ENCODE results near the gene LARGE1. TPM values are rescaled to one million over a fixed set of nuclear protein-coding genes. Genes with fewer than 3 reads are reported as not detected.

Gene LARGE1
- total RNA-seq, 1 donor from 2014 or later, result 0.89 TPM

- Mint-ChIP-seq H3K9me3 (peaks cover 33% of the 10 kb centered on the region), H3K36me3 (ENCODE audit: low read depth) (no peaks in the 10 kb centered on the region), H3K27ac (no peak overlapping the region), H3K27me3 (ENCODE audit: low read depth) (no peaks in the 10 kb centered on the region), H3K4me3 (ENCODE audit: low read depth) (no peak overlapping the region), H3K4me1 (ENCODE audit: low read depth) (no peaks in the 10 kb centered on the region)
- DNase-seq (ENCODE audit: low spot score), result no peak
- intact Hi-C loops (cut with micrococcal nuclease), result no loop called here
Observed at GRCh38 chr22:33841281-33842005, 78.8 kb downstream of the LARGE1 start.

DNA sequence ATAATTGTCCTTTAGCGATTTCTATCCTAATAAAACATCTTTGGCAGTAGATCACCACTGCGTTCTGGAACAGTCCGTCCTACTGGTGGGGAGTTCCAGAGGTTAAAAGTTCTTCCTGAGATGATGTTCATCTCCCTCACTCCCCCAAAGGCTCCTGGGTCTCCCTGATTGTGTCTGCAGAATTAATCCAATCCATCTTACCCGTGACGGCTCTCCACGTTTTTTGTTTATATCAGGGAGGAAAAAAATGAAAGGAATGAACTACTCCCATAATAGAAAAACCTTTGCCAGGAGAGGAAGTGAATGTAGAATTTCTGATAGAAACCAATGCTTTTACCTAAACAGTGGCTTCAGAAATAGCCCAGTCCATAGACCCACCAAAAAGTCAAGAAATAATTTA, 81.6 kb downstream of the LARGE1 start:
- Mint-ChIP-seq H3K9me3 (peaks cover 19% of the 10 kb centered on the region), H3K36me3 (ENCODE audit: low read depth) (no peaks in the 10 kb centered on the region), H3K27me3 (ENCODE audit: low read depth) (no peaks in the 10 kb centered on the region), H3K27ac (no peak overlapping the region), H3K4me1 (ENCODE audit: low read depth) (no peaks in the 10 kb centered on the region), H3K4me3 (ENCODE audit: low read depth) (no peak overlapping the region)
- intact Hi-C loops (cut with micrococcal nuclease), result no loop called here
- DNase-seq (ENCODE audit: low spot score), result no peak

DNA sequence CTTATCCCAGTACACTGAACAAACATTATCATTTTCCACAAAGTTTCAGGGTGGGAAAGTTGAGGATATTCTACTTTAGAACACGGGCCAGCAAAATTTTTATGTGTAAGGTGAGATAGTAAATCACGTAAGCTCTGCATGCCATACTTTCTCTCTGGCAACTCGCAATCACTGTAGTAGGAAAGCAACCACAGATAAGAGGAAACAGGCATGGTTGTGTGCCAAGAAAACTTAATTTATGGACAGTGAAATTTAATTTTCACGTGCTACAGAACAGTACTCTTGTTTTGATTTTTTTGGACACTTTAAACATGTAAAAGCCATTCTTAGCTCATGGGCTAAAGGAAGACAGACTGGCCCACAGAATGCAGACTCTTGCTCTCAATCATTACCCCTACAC, 82.5 kb downstream of the LARGE1 start:
- intact Hi-C loops (cut with micrococcal nuclease), result no loop called here
- Mint-ChIP-seq H3K9me3 (peaks cover 19% of the 10 kb centered on the region), H3K27ac (no peak overlapping the region), H3K4me1 (ENCODE audit: low read depth) (no peaks in the 10 kb centered on the region), H3K36me3 (ENCODE audit: low read depth) (no peaks in the 10 kb centered on the region), H3K4me3 (ENCODE audit: low read depth) (no peak overlapping the region), H3K27me3 (ENCODE audit: low read depth) (no peaks in the 10 kb centered on the region)
- no peak for DNase-seq (ENCODE audit: low spot score)

DNA sequence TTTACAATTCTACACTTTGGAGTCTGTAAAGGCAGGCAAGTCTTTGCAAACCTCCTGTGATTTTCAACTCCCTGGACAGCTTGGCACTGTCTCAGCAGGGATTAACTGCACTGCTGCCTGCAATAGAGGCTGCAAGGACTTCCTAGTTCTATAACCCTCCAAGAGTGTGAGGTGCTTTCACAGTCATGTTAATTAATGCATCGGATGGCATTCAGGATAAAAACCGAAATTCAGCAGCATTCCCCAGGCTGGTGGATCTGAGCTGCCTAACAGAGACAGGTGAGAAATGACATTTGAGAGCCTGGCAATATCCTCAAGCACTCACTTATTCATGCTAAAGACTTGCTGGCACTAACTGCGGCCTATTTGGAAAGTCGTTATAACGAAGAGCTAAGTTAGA, 85.0 kb downstream of the LARGE1 start:
- intact Hi-C loops (cut with micrococcal nuclease), result no loop called here
- Mint-ChIP-seq H3K27ac (no peak overlapping the region), H3K4me3 (ENCODE audit: low read depth) (no peak overlapping the region), H3K27me3 (ENCODE audit: low read depth) (no peaks in the 10 kb centered on the region), H3K4me1 (ENCODE audit: low read depth) (no peaks in the 10 kb centered on the region), H3K9me3 (peaks cover 19% of the 10 kb centered on the region), H3K36me3 (ENCODE audit: low read depth) (no peaks in the 10 kb centered on the region)
- no peak for DNase-seq (ENCODE audit: low spot score)

DNA sequence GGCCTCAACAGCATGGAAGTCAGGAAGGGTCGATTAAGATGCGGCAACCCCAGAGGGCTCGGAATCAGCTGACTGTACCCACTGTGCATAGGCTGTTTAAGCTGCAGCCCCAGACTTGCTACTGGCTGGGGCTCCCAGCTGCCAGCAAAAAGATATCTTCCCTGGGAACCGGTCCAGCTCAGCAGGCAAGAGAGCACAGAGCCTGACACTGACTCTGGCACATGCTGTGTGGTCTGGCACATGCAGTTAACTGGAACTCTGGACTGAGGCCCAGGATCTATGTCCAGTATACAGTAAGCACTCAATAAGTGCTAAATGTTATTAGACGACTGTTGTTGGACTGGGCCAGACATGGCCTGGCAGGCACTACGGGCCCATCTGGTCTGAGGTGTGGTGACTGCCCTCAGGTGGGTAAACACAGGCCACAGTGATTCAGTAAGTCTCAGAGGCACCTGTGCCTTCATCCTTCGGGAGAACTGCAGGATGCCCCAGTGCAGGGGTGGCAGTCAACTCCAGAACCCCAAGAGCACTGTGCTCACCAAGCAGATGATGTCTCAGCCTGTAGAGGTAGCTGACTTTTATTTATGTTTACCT, 87.6 kb downstream of the LARGE1 start:
- no peak for DNase-seq (ENCODE audit: low spot score)
- Mint-ChIP-seq H3K27ac (no peak overlapping the region), H3K27me3 (ENCODE audit: low read depth) (no peaks in the 10 kb centered on the region), H3K36me3 (ENCODE audit: low read depth) (no peaks in the 10 kb centered on the region), H3K9me3 (peaks cover 19% of the 10 kb centered on the region), H3K4me3 (ENCODE audit: low read depth) (no peak overlapping the region), H3K4me1 (ENCODE audit: low read depth) (no peaks in the 10 kb centered on the region)
- intact Hi-C loops (cut with micrococcal nuclease), result no loop called here

GRCh38 chr22:33831651-33832050, 88.6 kb downstream of the LARGE1 start:
- peaks cover 12% of the 10 kb centered on the region for H3K9me3 Mint-ChIP-seq
- intact Hi-C loops (cut with micrococcal nuclease), result no loop called here
- no peaks in the 10 kb centered on the region for H3K27me3 Mint-ChIP-seq (ENCODE audit: low read depth)
- no peak overlapping the region for H3K27ac Mint-ChIP-seq
- H3K4me3 Mint-ChIP-seq (ENCODE audit: low read depth), result no peak overlapping the region
- DNase-seq (ENCODE audit: low spot score), result no peak
- H3K36me3 Mint-ChIP-seq (ENCODE audit: low read depth), result no peaks in the 10 kb centered on the region
- no peaks in the 10 kb centered on the region for H3K4me1 Mint-ChIP-seq (ENCODE audit: low read depth)

DNA sequence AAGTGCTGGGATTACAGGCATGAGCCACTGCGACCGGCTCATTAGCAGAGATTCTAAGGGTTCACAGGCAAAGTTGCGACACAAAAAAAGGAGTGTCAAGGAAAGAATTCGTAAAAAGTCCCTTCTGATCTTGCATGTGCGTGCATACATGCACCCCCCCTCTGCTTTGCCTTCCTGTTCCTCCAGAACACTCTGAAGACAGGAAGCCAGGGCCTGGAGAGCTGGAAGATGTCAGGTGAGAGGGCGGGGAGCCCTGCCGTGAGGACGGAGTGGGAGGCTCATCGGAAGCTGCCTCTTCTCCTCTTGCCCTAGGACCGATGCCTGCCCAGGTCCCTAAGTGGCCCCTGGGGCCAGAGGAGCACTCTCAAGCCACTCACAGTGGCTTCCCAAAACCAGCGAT, 89.1 kb downstream of the LARGE1 start:
- H3K4me3 Mint-ChIP-seq (ENCODE audit: low read depth), result no peak overlapping the region
- H3K27ac Mint-ChIP-seq, result no peak overlapping the region
- H3K9me3 Mint-ChIP-seq, result peaks cover 12% of the 10 kb centered on the region
- H3K4me1 Mint-ChIP-seq (ENCODE audit: low read depth), result no peaks in the 10 kb centered on the region
- no peak for DNase-seq (ENCODE audit: low spot score)
- no peaks in the 10 kb centered on the region for H3K36me3 Mint-ChIP-seq (ENCODE audit: low read depth)
- intact Hi-C loops (cut with micrococcal nuclease), result no loop called here
- H3K27me3 Mint-ChIP-seq (ENCODE audit: low read depth), result no peaks in the 10 kb centered on the region

DNA sequence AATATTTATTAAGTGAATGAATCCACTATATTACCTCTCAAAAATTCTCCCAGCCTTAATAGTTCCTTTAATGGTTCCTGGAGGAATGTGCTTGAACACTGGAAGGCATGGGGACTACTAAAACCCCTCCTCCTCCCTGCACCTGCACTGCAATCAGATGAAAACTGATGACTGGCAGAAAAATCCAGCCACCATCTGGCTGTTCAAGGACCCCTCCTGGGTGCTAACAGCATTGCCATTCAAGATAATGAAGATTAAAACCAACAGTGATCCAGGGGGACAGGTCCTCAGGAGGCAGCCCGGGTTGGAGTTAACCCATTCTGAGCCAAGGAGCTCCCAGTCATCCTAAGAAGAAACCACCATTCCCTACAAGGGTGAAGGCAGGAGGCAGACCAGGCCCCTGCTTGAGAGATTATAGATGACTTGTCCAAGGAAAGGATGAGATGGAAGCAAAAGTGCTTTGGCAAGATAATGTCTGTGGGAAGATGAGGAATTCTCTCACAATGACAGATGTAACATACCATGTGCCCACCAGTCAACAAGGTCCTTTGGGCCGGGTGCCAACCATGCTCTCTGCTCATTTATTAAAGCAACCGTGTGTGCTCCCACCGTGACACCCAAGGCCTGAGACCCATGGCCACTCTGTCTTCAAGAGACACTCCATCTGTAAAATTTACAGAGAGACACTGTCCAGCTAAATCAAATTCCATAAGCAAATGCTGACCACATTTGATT, 90.6 kb downstream of the LARGE1 start:
- Mint-ChIP-seq H3K9me3 (peaks cover 16% of the 10 kb centered on the region), H3K4me3 (ENCODE audit: low read depth) (no peak overlapping the region), H3K27me3 (ENCODE audit: low read depth) (no peaks in the 10 kb centered on the region), H3K36me3 (ENCODE audit: low read depth) (no peaks in the 10 kb centered on the region), H3K27ac (no peak overlapping the region), H3K4me1 (ENCODE audit: low read depth) (no peaks in the 10 kb centered on the region)
- intact Hi-C loops (cut with micrococcal nuclease), result no loop called here
- DNase-seq (ENCODE audit: low spot score), result no peak

DNA sequence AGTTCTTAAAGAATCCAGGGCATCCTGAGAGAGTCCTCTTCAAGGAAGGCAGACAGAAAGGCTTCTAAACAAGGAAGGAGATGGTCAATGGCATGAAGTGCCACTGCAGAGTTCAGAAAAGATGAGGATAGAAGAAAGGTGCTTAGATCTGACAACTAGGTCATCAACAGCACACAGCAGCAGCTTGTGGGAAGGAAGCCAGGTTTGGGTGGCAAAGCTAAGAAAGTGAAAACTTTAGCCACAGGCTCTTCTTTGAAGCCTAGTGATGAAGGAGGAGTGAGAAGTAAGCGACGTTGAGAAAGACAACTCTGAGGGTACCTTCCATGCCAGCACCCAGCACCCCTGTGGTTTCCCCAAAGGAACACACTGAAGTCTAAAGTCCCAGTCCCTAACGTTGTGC, 92.0 kb downstream of the LARGE1 start:
- no peak for DNase-seq (ENCODE audit: low spot score)
- Mint-ChIP-seq H3K27me3 (ENCODE audit: low read depth) (no peaks in the 10 kb centered on the region), H3K36me3 (ENCODE audit: low read depth) (no peaks in the 10 kb centered on the region), H3K4me3 (ENCODE audit: low read depth) (no peak overlapping the region), H3K9me3 (peaks cover 24% of the 10 kb centered on the region), H3K4me1 (ENCODE audit: low read depth) (no peaks in the 10 kb centered on the region), H3K27ac (no peak overlapping the region)
- intact Hi-C loops (cut with micrococcal nuclease), result no loop called here

- no peak overlapping the region for H3K4me3 Mint-ChIP-seq (ENCODE audit: low read depth)
- no peak overlapping the region for H3K27ac Mint-ChIP-seq
- peaks cover 32% of the 10 kb centered on the region for H3K9me3 Mint-ChIP-seq
- no peaks in the 10 kb centered on the region for H3K4me1 Mint-ChIP-seq (ENCODE audit: low read depth)
- intact Hi-C loops (cut with micrococcal nuclease), result no loop called here
- no peaks in the 10 kb centered on the region for H3K36me3 Mint-ChIP-seq (ENCODE audit: low read depth)
- no peaks in the 10 kb centered on the region for H3K27me3 Mint-ChIP-seq (ENCODE audit: low read depth)
- no peak for DNase-seq (ENCODE audit: low spot score)
Observed at GRCh38 chr22:33825761-33826160, 94.5 kb downstream of the LARGE1 start.

GRCh38 chr22:33823552-33823951, 96.7 kb downstream of the LARGE1 start:
- no peaks in the 10 kb centered on the region for H3K4me1 Mint-ChIP-seq (ENCODE audit: low read depth)
- DNase-seq (ENCODE audit: low spot score), result no peak
- H3K27ac Mint-ChIP-seq, result no peak overlapping the region
- H3K36me3 Mint-ChIP-seq (ENCODE audit: low read depth), result no peaks in the 10 kb centered on the region
- H3K4me3 Mint-ChIP-seq (ENCODE audit: low read depth), result no peak overlapping the region
- intact Hi-C loops (cut with micrococcal nuclease), result no loop called here
- peaks cover 30% of the 10 kb centered on the region for H3K9me3 Mint-ChIP-seq
- no peaks in the 10 kb centered on the region for H3K27me3 Mint-ChIP-seq (ENCODE audit: low read depth)

DNA sequence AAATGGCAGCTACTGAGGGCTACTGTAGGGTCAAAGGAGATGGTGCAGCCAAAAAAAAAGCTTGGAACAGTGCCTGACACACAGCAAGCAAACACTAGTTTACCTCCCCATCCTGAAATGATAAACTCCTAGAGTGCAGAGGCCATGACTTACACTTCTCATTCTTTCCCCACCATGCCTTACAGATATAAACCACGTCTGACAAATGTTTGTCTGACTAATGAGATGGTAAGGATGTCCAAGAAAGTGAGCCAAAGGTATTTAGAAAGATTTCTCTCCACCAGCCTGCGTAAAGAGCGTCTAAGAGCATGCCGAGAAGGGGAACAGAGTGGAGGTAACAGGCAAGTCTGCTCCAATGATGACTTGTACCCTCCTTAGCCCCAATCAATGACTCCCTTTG, 99.0 kb downstream of the LARGE1 start:
- intact Hi-C loops (cut with micrococcal nuclease), result no loop called here
- DNase-seq (ENCODE audit: low spot score), result no peak
- H3K36me3 Mint-ChIP-seq (ENCODE audit: low read depth), result no peaks in the 10 kb centered on the region
- H3K4me3 Mint-ChIP-seq (ENCODE audit: low read depth), result no peak overlapping the region
- H3K27ac Mint-ChIP-seq, result no peak overlapping the region
- H3K27me3 Mint-ChIP-seq (ENCODE audit: low read depth), result no peaks in the 10 kb centered on the region
- peaks cover 38% of the 10 kb centered on the region for H3K9me3 Mint-ChIP-seq
- H3K4me1 Mint-ChIP-seq (ENCODE audit: low read depth), result no peaks in the 10 kb centered on the region

DNA sequence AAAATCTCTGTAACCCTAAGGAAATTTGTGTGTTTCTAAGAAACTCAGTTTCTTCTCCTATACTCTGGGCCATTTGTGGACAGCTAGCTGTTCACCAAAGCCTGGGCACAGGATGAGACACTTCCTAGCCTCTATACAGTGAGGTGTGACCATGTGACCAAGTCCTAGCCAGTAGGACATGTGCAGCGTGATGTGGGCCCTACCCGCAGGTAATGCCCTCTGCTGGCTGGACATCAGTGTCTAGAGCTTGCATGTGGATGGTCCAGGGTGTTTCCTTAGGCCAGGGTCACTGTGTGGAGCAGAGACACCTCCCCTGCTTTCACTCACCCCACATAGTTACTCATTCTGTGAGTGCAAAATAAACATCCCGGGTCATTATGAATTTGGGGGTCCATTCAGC, 100.5 kb downstream of the LARGE1 start:
- H3K27me3 Mint-ChIP-seq (ENCODE audit: low read depth), result no peaks in the 10 kb centered on the region
- DNase-seq (ENCODE audit: low spot score), result no peak
- H3K4me1 Mint-ChIP-seq (ENCODE audit: low read depth), result no peaks in the 10 kb centered on the region
- no peaks in the 10 kb centered on the region for H3K36me3 Mint-ChIP-seq (ENCODE audit: low read depth)
- peaks cover 44% of the 10 kb centered on the region for H3K9me3 Mint-ChIP-seq
- H3K27ac Mint-ChIP-seq, result no peak overlapping the region
- intact Hi-C loops (cut with micrococcal nuclease), result no loop called here
- no peak overlapping the region for H3K4me3 Mint-ChIP-seq (ENCODE audit: low read depth)
